PC-3 (cell line): ENCODE results near the gene ISG20.

Experiments used
- EZH2 ChIP-seq: fragments of 300-600 bp; sonication (generic); IDR thresholded peaks from one replicate; pipeline ENCODE4 v1.6.1; 2017; ENCODE audit warnings: antibody characterized with exemption, mild to moderate bottlenecking, low read length; ENCODE audit not compliant: unreplicated experiment
- TF ChIP-seq, protein P1 (sequence below): fragments of 300-600 bp; sonication (generic); conservative IDR thresholded peaks from 2 replicates; pipeline ENCODE4 v1.5.1; 2017; ENCODE audit warnings: antibody characterized with exemption, low read depth, mild to moderate bottlenecking, low read length

DNA sequence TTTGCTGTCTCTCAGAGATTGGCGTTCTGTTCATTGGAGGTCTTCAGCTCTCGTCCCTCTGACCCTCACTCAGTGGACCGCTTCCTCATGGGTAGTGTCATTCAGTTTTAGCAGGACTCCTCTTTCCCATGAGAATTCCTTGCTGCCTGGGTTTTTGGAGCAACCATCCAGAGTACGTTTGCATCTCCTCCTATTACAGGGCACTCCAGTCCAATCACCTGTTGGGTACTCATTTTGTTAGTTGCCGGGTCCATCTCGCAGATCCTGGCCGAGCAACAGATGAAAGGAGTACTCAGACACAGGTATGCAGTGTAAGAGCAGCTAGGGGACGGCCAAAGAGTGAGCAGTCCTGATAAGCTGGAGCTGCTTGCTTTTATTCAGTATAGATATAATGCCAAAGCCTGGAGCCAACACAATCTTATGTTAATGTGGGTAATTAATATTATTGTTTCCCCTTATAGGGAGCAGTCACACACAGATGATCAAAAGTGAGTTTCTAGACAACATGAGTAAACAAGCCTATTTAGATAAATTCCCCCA is 49.6 kb downstream of the ISG20 start:
- TF ChIP-seq EZH2, result no peak
- TF ChIP-seq, protein P1, sequence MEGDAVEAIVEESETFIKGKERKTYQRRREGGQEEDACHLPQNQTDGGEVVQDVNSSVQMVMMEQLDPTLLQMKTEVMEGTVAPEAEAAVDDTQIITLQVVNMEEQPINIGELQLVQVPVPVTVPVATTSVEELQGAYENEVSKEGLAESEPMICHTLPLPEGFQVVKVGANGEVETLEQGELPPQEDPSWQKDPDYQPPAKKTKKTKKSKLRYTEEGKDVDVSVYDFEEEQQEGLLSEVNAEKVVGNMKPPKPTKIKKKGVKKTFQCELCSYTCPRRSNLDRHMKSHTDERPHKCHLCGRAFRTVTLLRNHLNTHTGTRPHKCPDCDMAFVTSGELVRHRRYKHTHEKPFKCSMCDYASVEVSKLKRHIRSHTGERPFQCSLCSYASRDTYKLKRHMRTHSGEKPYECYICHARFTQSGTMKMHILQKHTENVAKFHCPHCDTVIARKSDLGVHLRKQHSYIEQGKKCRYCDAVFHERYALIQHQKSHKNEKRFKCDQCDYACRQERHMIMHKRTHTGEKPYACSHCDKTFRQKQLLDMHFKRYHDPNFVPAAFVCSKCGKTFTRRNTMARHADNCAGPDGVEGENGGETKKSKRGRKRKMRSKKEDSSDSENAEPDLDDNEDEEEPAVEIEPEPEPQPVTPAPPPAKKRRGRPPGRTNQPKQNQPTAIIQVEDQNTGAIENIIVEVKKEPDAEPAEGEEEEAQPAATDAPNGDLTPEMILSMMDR, result no peak
